DMS153 treated with DMSO at 0.1 percent for 48 hours (cell line): Measurements from ENCODE around the gene PARVB.

Source experiments
- DNase-seq: peaks from one replicate; lab custom pipeline; 2025; ENCODE audit not compliant: unreplicated experiment; lab: John Stamatoyannopoulos, UW

The PARVB gene

GRCh38 chr22:44026066-44026629 lies 2.0 kb downstream of the PARVB start:
- peak; percentile 37 for DNase-seq

GRCh38 chr22:44026630-44027511 lies 2.8 kb downstream of the PARVB start:
- DNase-seq: peak; percentile 31

GRCh38 chr22:44028091-44028490 lies 4.0 kb downstream of the PARVB start:
- DNase-seq: no peak

GRCh38 chr22:44029069-44029468 lies 5.0 kb downstream of the PARVB start:
- no peak for DNase-seq

GRCh38 chr22:44030051-44030701 lies 6.1 kb downstream of the PARVB start:
- DNase-seq: no peak

- DNase-seq: no peak
Measured at GRCh38 chr22:44030702-44031082, 6.6 kb downstream of the PARVB start.

- DNase-seq: no peak
Measured at GRCh38 chr22:44031158-44031952, 7.3 kb downstream of the PARVB start.

- no peak for DNase-seq
Measured at GRCh38 chr22:44032126-44032730, 8.1 kb downstream of the PARVB start.

GRCh38 chr22:44033287-44033686 lies 9.2 kb downstream of the PARVB start:
- no peak for DNase-seq

GRCh38 chr22:44033694-44034093 lies 9.6 kb downstream of the PARVB start:
- no peak for DNase-seq

- no peak for DNase-seq
Measured at GRCh38 chr22:44037519-44038375, 13.6 kb downstream of the PARVB start.

- no peak for DNase-seq
Measured at GRCh38 chr22:44039566-44040171, 15.6 kb downstream of the PARVB start.

GRCh38 chr22:44042249-44043218 lies 18.4 kb downstream of the PARVB start:
- DNase-seq: no peak

GRCh38 chr22:44045145-44045544 lies 21.0 kb downstream of the PARVB start:
- DNase-seq: no peak

GRCh38 chr22:44046485-44047141 lies 22.5 kb downstream of the PARVB start:
- no peak for DNase-seq

GRCh38 chr22:44047891-44048301 lies 23.8 kb downstream of the PARVB start:
- no peak for DNase-seq

GRCh38 chr22:44049486-44050231 lies 25.6 kb downstream of the PARVB start:
- no peak for DNase-seq
